H9 (cell line): ENCODE results near the gene AP1B1. TPM values are rescaled to one million over a fixed set of nuclear protein-coding genes. Genes with fewer than 3 reads are reported as not detected.

Source experiments
- DNase-seq: peaks from one replicate; pipeline ENCODE4 v3.0.0-alpha.2; 2017
- H2AFZ ChIP-seq: one replicate; pipeline ENCODE4 v1.6.1; 2013; ENCODE audit warnings: mild to moderate bottlenecking, low read length, control low read depth, moderate library complexity
- H2AK5ac ChIP-seq: 2 replicates; pipeline ENCODE4 v1.6.1; 2013; ENCODE audit warnings: low read length, control low read depth, mixed read lengths; ENCODE audit not compliant: insufficient read length
- H2BK120ac ChIP-seq: one replicate; pipeline ENCODE4 v1.6.1; 2013; ENCODE audit warnings: low read depth, mild to moderate bottlenecking, low read length, control low read depth, inconsistent platforms; ENCODE audit not compliant: poor library complexity, severe bottlenecking
- H2BK12ac ChIP-seq: 2 replicates; pipeline ENCODE4 v1.6.1; 2013; ENCODE audit warnings: low read length, control low read depth, mixed read lengths, low read depth; ENCODE audit not compliant: insufficient read length
- H2BK15ac ChIP-seq: 2 replicates; pipeline ENCODE4 v1.6.1; 2013; ENCODE audit warnings: low read depth, low read length, control low read depth
- H2BK20ac ChIP-seq: one replicate; pipeline ENCODE4 v1.6.1; 2013; ENCODE audit warnings: low read depth, mild to moderate bottlenecking, low read length, control low read depth, inconsistent platforms; ENCODE audit not compliant: poor library complexity, severe bottlenecking
- H2BK5ac ChIP-seq: 2 replicates; pipeline ENCODE4 v1.6.1; 2013; ENCODE audit warnings: low read length, control low read depth, mixed read lengths; ENCODE audit not compliant: insufficient read length
- H3K14ac ChIP-seq: 2 replicates; pipeline ENCODE4 v1.6.1; 2013; ENCODE audit warnings: low read length, control low read depth; ENCODE audit not compliant: insufficient read depth
- H3K18ac ChIP-seq: 2 replicates; pipeline ENCODE4 v1.6.1; 2013; ENCODE audit warnings: low read depth, mild to moderate bottlenecking, mixed read lengths, low read length, control low read depth; ENCODE audit not compliant: insufficient read length
- H3K23ac ChIP-seq: 2 replicates; pipeline ENCODE4 v1.6.1; 2013; ENCODE audit warnings: low read length, control low read depth, mixed read lengths, low read depth; ENCODE audit not compliant: insufficient read length
- H3K23me2 ChIP-seq: 2 replicates; pipeline ENCODE4 v1.6.1; 2013; ENCODE audit warnings: low read depth, mild to moderate bottlenecking, mixed read lengths, low read length, control low read depth; ENCODE audit not compliant: insufficient read length, poor library complexity, severe bottlenecking
- H3K27ac ChIP-seq: 2 replicates; pipeline ENCODE4 v1.5.1; 2013; ENCODE audit warnings: low read length, control low read depth, mixed read lengths, low read depth; ENCODE audit not compliant: insufficient read length
- H3K27me3 ChIP-seq: 2 replicates; pipeline ENCODE4 v1.6.1; 2013; ENCODE audit warnings: low read length, control low read depth, inconsistent platforms; ENCODE audit not compliant: insufficient read depth
- H3K4ac ChIP-seq: 2 replicates; pipeline ENCODE4 v1.6.1; 2013; ENCODE audit warnings: low read depth, mild to moderate bottlenecking, control low read depth, inconsistent platforms, low read length, moderate library complexity
- H3K4me1 ChIP-seq: 2 replicates; pipeline ENCODE4 v1.6.1; 2013; ENCODE audit warnings: low read length, control low read depth, inconsistent platforms; ENCODE audit not compliant: insufficient read depth
- H3K4me2 ChIP-seq: 2 replicates; pipeline ENCODE4 v1.6.1; 2013; ENCODE audit warnings: low read length, control low read depth, mixed read lengths; ENCODE audit not compliant: insufficient read length, insufficient read depth
- H3K56ac ChIP-seq: 2 replicates; pipeline ENCODE4 v1.6.1; 2013; ENCODE audit warnings: low read depth, mild to moderate bottlenecking, mixed read lengths, low read length, control low read depth; ENCODE audit not compliant: insufficient read length
- H3K79me1 ChIP-seq: 2 replicates; pipeline ENCODE4 v1.6.1; 2013; ENCODE audit warnings: low read depth, mild to moderate bottlenecking, moderate library complexity, low read length, control low read depth, inconsistent platforms; ENCODE audit not compliant: insufficient read depth, poor library complexity, severe bottlenecking
- H3K79me2 ChIP-seq: 2 replicates; pipeline ENCODE4 v1.6.1; 2013; ENCODE audit warnings: low read length, control low read depth, inconsistent platforms; ENCODE audit not compliant: insufficient read depth
- H3K9ac ChIP-seq: 2 replicates; pipeline ENCODE4 v1.6.1; 2013; ENCODE audit warnings: low read length, control low read depth, mixed read lengths; ENCODE audit not compliant: insufficient read length; ENCODE audit errors: extremely low read depth
- H3K9me3 ChIP-seq: one replicate; pipeline ENCODE4 v1.6.1; 2013; ENCODE audit warnings: low read depth, low read length, inconsistent platforms; ENCODE audit not compliant: control insufficient read depth
- H3T11ph ChIP-seq: one replicate; pipeline ENCODE4 v1.6.1; 2013; ENCODE audit warnings: mild to moderate bottlenecking, low read length, control low read depth, inconsistent platforms
- H4K20me1 ChIP-seq: one replicate; pipeline ENCODE4 v1.6.1; 2013; ENCODE audit not compliant: control insufficient read depth, insufficient read length, insufficient read depth
- H4K5ac ChIP-seq: 2 replicates; pipeline ENCODE4 v1.6.1; 2013; ENCODE audit warnings: low read depth, mild to moderate bottlenecking, mixed read lengths, low read length, control low read depth; ENCODE audit not compliant: insufficient read length
- H4K8ac ChIP-seq: replicated peaks from 2 replicates; pipeline ENCODE4 v1.6.1; 2013; ENCODE audit warnings: low read length, control low read depth, mixed read lengths, low read depth; ENCODE audit not compliant: insufficient read length
- H4K91ac ChIP-seq: 2 replicates; pipeline ENCODE4 v1.6.1; 2013; ENCODE audit warnings: low read depth, mild to moderate bottlenecking, moderate library complexity, mixed read lengths, low read length, control low read depth; ENCODE audit not compliant: insufficient read length
- H3K27ac Mint-ChIP-seq, 3 experiments: 2 replicates in 2 of 3; 3 replicates in 1 of 3; pipeline ENCODE4 v1.8.0; 2020 to 2021; ENCODE audit warnings: mixed read lengths in 3 of 3, mild to moderate bottlenecking in 1 of 3, moderate library complexity in 1 of 3
- H3K27me3 Mint-ChIP-seq: 2 replicates; pipeline ENCODE4 v1.8.0; 2021; ENCODE audit warnings: low read depth, mild to moderate bottlenecking, moderate library complexity, mixed read lengths
- H3K36me3 Mint-ChIP-seq, 3 experiments: 2 replicates in 2 of 3; 3 replicates in 1 of 3; pipeline ENCODE4 v1.8.0; 2020 to 2021; ENCODE audit warnings: low read depth in 3 of 3, mixed read lengths in 3 of 3; ENCODE audit not compliant: insufficient read depth in 1 of 3
- H3K4me1 Mint-ChIP-seq, 2 experiments: 2 replicates each; pipeline ENCODE4 v1.8.0; 2020; ENCODE audit warnings: mixed read lengths in 2 of 2
- H3K4me3 Mint-ChIP-seq, 2 experiments: 2 replicates in 1 of 2; 3 replicates in 1 of 2; pipeline ENCODE4 v1.8.0; 2020 to 2021; ENCODE audit warnings: mild to moderate bottlenecking in 2 of 2, mixed read lengths in 2 of 2, moderate library complexity in 1 of 2
- H3K9me3 Mint-ChIP-seq, 2 experiments: 2 replicates in 1 of 2; 3 replicates in 1 of 2; pipeline ENCODE4 v1.8.0; 2020; ENCODE audit warnings: mild to moderate bottlenecking in 2 of 2, mixed read lengths in 2 of 2, moderate library complexity in 1 of 2
- WGBS: extraction: QIAGEN DNeasy Blood & Tissue Kit; methylation state at CpG from one replicate; pipeline ENCODE4 v1.1.7; 2013; ENCODE audit warnings: missing lambda C conversion rate, low lambda C conversion rate, mixed read lengths; ENCODE audit not compliant: insufficient read length; ENCODE audit errors: extremely low coverage; 5-methylcytosine and 5-hydroxymethylcytosine counted together
- total RNA-seq: library from RNA; stranded (reverse); gene quantifications from 2 replicates; pipeline ENCODE4 v1.2.1, GENCODE V29; 2021
- TF ChIP-seq, protein P1 (sequence below): fragments of 200-600 bp; sonication (generic); conservative IDR thresholded peaks from 3 replicates; pipeline ENCODE4 v1.8.0; 2021; ENCODE audit warnings: antibody characterized with exemption, mild to moderate bottlenecking

The AP1B1 gene
- total RNA-seq, 1 experiment from 2014 or later: 64.0 TPM

DNA sequence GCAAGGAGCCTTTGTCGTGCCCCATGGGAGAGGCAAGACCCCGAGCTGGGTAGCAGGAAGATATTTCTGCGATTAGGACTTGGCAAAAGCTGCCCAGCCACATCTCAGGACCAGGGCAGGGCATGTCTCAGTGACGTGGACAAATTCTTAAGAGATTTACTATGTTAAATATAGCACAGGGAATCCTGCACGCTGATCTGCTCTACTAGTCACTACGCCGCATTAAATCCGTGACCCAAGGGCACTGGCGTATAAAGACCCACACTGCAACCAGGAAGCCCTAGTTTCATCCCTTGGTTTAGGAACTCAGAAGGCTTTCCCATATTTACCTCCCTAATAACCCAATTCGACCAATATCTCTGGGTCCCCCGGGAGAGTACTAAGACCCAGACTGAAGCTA is 35.1 kb downstream of the AP1B1 start:
- Mint-ChIP-seq H3K27ac (no peak overlapping the region), H3K9me3 (no peaks in the 10 kb centered on the region), H3K4me1 (no peaks in the 10 kb centered on the region), H3K27me3 (no peaks in the 10 kb centered on the region), H3K36me3 (peaks cover 22 to 87% (median 59%) of the 10 kb centered on the region in 3 experiments), H3K4me3 (no peak overlapping the region)
- H3K18ac ChIP-seq: no peak overlapping the region
- no peak overlapping the region for H4K5ac ChIP-seq
- no peak overlapping the region for H2BK12ac ChIP-seq
- H2BK20ac ChIP-seq: no peak overlapping the region
- no peak overlapping the region for H4K8ac ChIP-seq
- no peak overlapping the region for H2AK5ac ChIP-seq
- H3K23me2 ChIP-seq: no peaks in the 10 kb centered on the region
- H3K4me2 ChIP-seq: no peak overlapping the region
- no peak overlapping the region for H3K23ac ChIP-seq
- H2AFZ ChIP-seq: no peak overlapping the region
- no peaks in the 10 kb centered on the region for H4K20me1 ChIP-seq
- DNase-seq: no peak
- H3K14ac ChIP-seq: no peak overlapping the region
- H2BK15ac ChIP-seq: no peak overlapping the region
- no peaks in the 10 kb centered on the region for H3K79me1 ChIP-seq
- WGBS: no CpG with 5 or more reads among the region's 11 CpGs
- H3K27me3 ChIP-seq: no peaks in the 10 kb centered on the region
- H3K9me3 ChIP-seq: no peaks in the 10 kb centered on the region
- H2BK120ac ChIP-seq: no peak overlapping the region
- no peak overlapping the region for H3K4ac ChIP-seq
- H4K91ac ChIP-seq: no peak overlapping the region
- no peaks in the 10 kb centered on the region for H3K79me2 ChIP-seq
- no peaks in the 10 kb centered on the region for H3K4me1 ChIP-seq
- TF ChIP-seq, protein P1, sequence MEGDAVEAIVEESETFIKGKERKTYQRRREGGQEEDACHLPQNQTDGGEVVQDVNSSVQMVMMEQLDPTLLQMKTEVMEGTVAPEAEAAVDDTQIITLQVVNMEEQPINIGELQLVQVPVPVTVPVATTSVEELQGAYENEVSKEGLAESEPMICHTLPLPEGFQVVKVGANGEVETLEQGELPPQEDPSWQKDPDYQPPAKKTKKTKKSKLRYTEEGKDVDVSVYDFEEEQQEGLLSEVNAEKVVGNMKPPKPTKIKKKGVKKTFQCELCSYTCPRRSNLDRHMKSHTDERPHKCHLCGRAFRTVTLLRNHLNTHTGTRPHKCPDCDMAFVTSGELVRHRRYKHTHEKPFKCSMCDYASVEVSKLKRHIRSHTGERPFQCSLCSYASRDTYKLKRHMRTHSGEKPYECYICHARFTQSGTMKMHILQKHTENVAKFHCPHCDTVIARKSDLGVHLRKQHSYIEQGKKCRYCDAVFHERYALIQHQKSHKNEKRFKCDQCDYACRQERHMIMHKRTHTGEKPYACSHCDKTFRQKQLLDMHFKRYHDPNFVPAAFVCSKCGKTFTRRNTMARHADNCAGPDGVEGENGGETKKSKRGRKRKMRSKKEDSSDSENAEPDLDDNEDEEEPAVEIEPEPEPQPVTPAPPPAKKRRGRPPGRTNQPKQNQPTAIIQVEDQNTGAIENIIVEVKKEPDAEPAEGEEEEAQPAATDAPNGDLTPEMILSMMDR: no peak
- no peak overlapping the region for H3K9ac ChIP-seq
- H3K56ac ChIP-seq: no peak overlapping the region
- H3K27ac ChIP-seq: no peak overlapping the region
- no peak overlapping the region for H2BK5ac ChIP-seq
- H3T11ph ChIP-seq: no peak overlapping the region
